ENCODE results near the gene ERBB4. TPM values are rescaled to one million over a fixed set of nuclear protein-coding genes. Genes with fewer than 3 reads are reported as not detected.

The ERBB4 gene
- polyA plus RNA-seq, 1 experiment: not detected

- Histone ChIP-seq H3K27ac (ENCODE audit: low read depth, low read length) (no peak overlapping the region), H3K4me3 (ENCODE audit: low read depth, low read length) (no peak overlapping the region), H3K27me3 (ENCODE audit: control insufficient read depth, insufficient read depth, low read length) (no peaks in the 10 kb centered on the region), H3K9me3 (ENCODE audit: control insufficient read depth, insufficient read depth, low read length) (no peaks in the 10 kb centered on the region)
- TF ChIP-seq, protein P1, sequence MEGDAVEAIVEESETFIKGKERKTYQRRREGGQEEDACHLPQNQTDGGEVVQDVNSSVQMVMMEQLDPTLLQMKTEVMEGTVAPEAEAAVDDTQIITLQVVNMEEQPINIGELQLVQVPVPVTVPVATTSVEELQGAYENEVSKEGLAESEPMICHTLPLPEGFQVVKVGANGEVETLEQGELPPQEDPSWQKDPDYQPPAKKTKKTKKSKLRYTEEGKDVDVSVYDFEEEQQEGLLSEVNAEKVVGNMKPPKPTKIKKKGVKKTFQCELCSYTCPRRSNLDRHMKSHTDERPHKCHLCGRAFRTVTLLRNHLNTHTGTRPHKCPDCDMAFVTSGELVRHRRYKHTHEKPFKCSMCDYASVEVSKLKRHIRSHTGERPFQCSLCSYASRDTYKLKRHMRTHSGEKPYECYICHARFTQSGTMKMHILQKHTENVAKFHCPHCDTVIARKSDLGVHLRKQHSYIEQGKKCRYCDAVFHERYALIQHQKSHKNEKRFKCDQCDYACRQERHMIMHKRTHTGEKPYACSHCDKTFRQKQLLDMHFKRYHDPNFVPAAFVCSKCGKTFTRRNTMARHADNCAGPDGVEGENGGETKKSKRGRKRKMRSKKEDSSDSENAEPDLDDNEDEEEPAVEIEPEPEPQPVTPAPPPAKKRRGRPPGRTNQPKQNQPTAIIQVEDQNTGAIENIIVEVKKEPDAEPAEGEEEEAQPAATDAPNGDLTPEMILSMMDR (IDR thresholded peaks at IDR 0.05; ENCODE audit: low read depth, low read length): no peak
- POLR2A ChIA-PET: no interaction called here
- no peak for DNase-seq (ENCODE audit: low read depth, low spot score)
- CTCF ChIA-PET: no interaction called here
These were observed 261.8 kb downstream of the ERBB4 start for GRCh38 chr2:212276813-212277212.

DNA sequence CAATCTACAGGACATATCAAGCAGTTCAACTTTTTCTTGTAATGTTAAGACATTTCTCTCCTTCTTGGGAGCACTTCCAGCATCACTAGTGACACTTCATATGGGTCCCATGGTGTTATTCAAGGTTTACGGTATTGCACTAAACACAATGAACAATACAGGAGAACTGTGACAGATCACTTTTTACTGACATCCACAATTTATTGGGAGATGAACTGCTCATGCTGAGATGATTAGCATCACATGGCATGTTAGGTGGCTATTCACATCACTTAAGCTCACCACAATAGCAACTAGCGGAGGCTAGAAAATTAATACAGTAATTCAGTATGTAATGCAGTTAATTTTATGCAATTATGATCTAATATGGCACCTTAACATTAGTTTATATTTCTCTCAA, 264.4 kb downstream of the ERBB4 start:
- Histone ChIP-seq H3K9me3 (ENCODE audit: control insufficient read depth, insufficient read depth, low read length) (no peaks in the 10 kb centered on the region), H3K4me3 (ENCODE audit: low read depth, low read length) (no peak overlapping the region), H3K27me3 (ENCODE audit: control insufficient read depth, insufficient read depth, low read length) (no peaks in the 10 kb centered on the region), H3K27ac (ENCODE audit: low read depth, low read length) (no peak overlapping the region)
- no peak for DNase-seq (ENCODE audit: low read depth, low spot score)
- ChIA-PET CTCF (no interaction called here), POLR2A (no interaction called here)
- TF ChIP-seq, protein P1 (IDR thresholded peaks at IDR 0.05; ENCODE audit: low read depth, low read length): no peak

- ChIA-PET CTCF (no interaction called here), POLR2A (no interaction called here)
- Histone ChIP-seq H3K4me3 (ENCODE audit: low read depth, low read length) (no peak overlapping the region), H3K9me3 (ENCODE audit: control insufficient read depth, insufficient read depth, low read length) (no peaks in the 10 kb centered on the region), H3K27me3 (ENCODE audit: control insufficient read depth, insufficient read depth, low read length) (no peaks in the 10 kb centered on the region), H3K27ac (ENCODE audit: low read depth, low read length) (no peak overlapping the region)
- DNase-seq (ENCODE audit: low read depth, low spot score): no peak
- TF ChIP-seq, protein P1 (IDR thresholded peaks at IDR 0.05; ENCODE audit: low read depth, low read length): no peak
These were observed 267.0 kb downstream of the ERBB4 start for GRCh38 chr2:212271583-212271982.

DNA sequence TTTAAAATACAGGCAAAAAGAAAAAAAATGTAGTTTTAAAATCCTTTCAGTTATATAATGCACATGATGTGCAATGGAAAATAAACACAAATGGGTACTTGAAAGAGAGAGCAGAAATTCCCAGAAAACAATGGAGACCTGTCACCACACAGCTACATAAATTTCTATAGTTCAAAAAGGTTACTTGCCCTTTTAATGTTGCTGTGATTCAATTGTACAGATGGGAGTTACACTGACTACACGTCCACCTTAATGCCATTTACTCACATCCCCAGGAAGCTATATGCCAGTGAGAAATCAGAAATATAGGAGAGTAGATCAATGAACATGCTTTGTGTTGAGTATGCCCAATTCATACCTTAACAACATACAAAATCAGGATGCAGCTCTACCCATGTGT, 269.6 kb downstream of the ERBB4 start:
- TF ChIP-seq, protein P1 (IDR thresholded peaks at IDR 0.05; ENCODE audit: low read depth, low read length): no peak
- H3K4me3 ChIP-seq (ENCODE audit: low read depth, low read length): no peak overlapping the region
- no peak for DNase-seq (ENCODE audit: low read depth, low spot score)
- POLR2A ChIA-PET: no interaction called here
- no peaks in the 10 kb centered on the region for H3K27me3 ChIP-seq (ENCODE audit: control insufficient read depth, insufficient read depth, low read length)
- no peak overlapping the region for H3K27ac ChIP-seq (ENCODE audit: low read depth, low read length)
- H3K9me3 ChIP-seq (ENCODE audit: control insufficient read depth, insufficient read depth, low read length): no peaks in the 10 kb centered on the region
- CTCF ChIA-PET: no interaction called here

- POLR2A ChIA-PET: no interaction called here
- H3K9me3 ChIP-seq (ENCODE audit: control insufficient read depth, insufficient read depth, low read length): no peaks in the 10 kb centered on the region
- TF ChIP-seq, protein P1 (IDR thresholded peaks at IDR 0.05; ENCODE audit: low read depth, low read length): no peak
- H3K27ac ChIP-seq (ENCODE audit: low read depth, low read length): no peak overlapping the region
- H3K27me3 ChIP-seq (ENCODE audit: control insufficient read depth, insufficient read depth, low read length): no peaks in the 10 kb centered on the region
- no peak overlapping the region for H3K4me3 ChIP-seq (ENCODE audit: low read depth, low read length)
- no peak for DNase-seq (ENCODE audit: low read depth, low spot score)
- CTCF ChIA-PET: no interaction called here
These were observed 272.3 kb downstream of the ERBB4 start for GRCh38 chr2:212266297-212266696.
